ENCODE results near the gene ZNF71. TPM values are rescaled to one million over a fixed set of nuclear protein-coding genes. Genes with fewer than 3 reads are reported as not detected.

The ZNF71 gene
- total and polyA plus RNA-seq, 2 of the 8 experiments (the other 6 are each of a cell fraction or from before 2014, with no cell fraction given) = 8.2 to 12.4 TPM

- Histone ChIP-seq H2AK5ac (ENCODE audit: low read depth, low read length) (no peak overlapping the region), H3K9me3 (ENCODE audit: insufficient read depth in 2 of 2, low read depth in 1 of 2, low read length in 1 of 2) (peaks cover 48 to 84% of the 10 kb centered on the region in 2 experiments), H3K36me3 (ENCODE audit: control insufficient read depth in 2 of 4, insufficient read depth in 4 of 4, low read length in 3 of 4) (no peaks in the 10 kb centered on the region; a peak in 1 of 8 replicates), H3K79me1 (ENCODE audit: low read depth, low read length) (no peaks in the 10 kb centered on the region), H2AFZ (ENCODE audit: low read length) (no peak overlapping the region), H3K23ac (ENCODE audit: insufficient read length) (no peak overlapping the region), H3K27me3 (replicated peaks in 1 of 4; ENCODE audit: control insufficient read depth in 3 of 4, extremely low read depth in 1 of 4, insufficient read depth in 3 of 4, low read length in 3 of 4) (no peaks in the 10 kb centered on the region), H4K5ac (ENCODE audit: insufficient read length, low read depth, low read length) (no peak overlapping the region), H4K8ac (ENCODE audit: extremely low read depth, insufficient read depth, low read length) (no peak overlapping the region), H3K14ac (ENCODE audit: insufficient read length) (no peak overlapping the region), H3K4me3 (ENCODE audit: extremely low read depth in 1 of 4, insufficient read depth in 2 of 4, low read depth in 3 of 4, low read length in 4 of 4) (no peak overlapping the region), H3K56ac (replicated peaks; ENCODE audit: insufficient read length, low read depth, low read length) (no peak overlapping the region), H2BK20ac (ENCODE audit: low read length) (no peak overlapping the region), H4K91ac (replicated peaks; ENCODE audit: insufficient read length, low read length) (no peak overlapping the region), H2BK5ac (ENCODE audit: low read depth, low read length) (no peak overlapping the region), H3K23me2 (ENCODE audit: low read depth, low read length) (peaks cover 8% of the 10 kb centered on the region), H3K9ac (replicated peaks in 1 of 4; ENCODE audit: extremely low read depth in 1 of 4, low read depth in 3 of 4, low read length in 3 of 4) (no peak overlapping the region), H2BK12ac (ENCODE audit: low read depth, low read length) (no peak overlapping the region), H3K4me1 (replicated peaks in 1 of 4; ENCODE audit: control insufficient read depth in 3 of 4, insufficient read depth in 4 of 4, low read length in 3 of 4) (peaks cover 0 to 10% (median 0%) of the 10 kb centered on the region in 4 experiments; a peak in 1 of 7 replicates), H3K4ac (replicated peaks; ENCODE audit: insufficient read length, low read depth, low read length) (no peak overlapping the region), H3K4me2 (ENCODE audit: insufficient read depth in 1 of 2, low read depth in 2 of 2, low read length in 2 of 2) (no peak overlapping the region), H2BK120ac (replicated peaks; ENCODE audit: low read depth, low read length) (no peak overlapping the region), H3K27ac (ENCODE audit: low read depth, low read length) (no peak overlapping the region), H4K20me1 (replicated peaks in 1 of 2; ENCODE audit: control insufficient read depth in 1 of 2, insufficient read depth in 2 of 2, low read length in 2 of 2) (peaks cover 0 to 3% of the 10 kb centered on the region in 2 experiments), H3K79me2 (ENCODE audit: control insufficient read depth in 1 of 2, insufficient read depth in 2 of 2, low read length in 2 of 2) (no peaks in the 10 kb centered on the region), H2BK15ac (ENCODE audit: low read length) (no peak overlapping the region), H3K18ac (ENCODE audit: extremely low read depth, low read length) (no peak overlapping the region)
- ChIA-PET POLR2A (ENCODE audit: partially characterized antibody) (no interaction called here), CTCF (ENCODE audit: partially characterized antibody) (no interaction called here)
- DNase-seq (ENCODE audit: low read depth in 1 of 2, low spot score in 2 of 2) (no peak), FAIRE-seq (no peak)
- 60% methylated on average over 9 of the region's 9 CpGs; no CpG with 5 or more reads in 1 of the 2 experiments for WGBS, 2 experiments (ENCODE audit: extremely low coverage in 1 of 2, insufficient coverage in 1 of 2, insufficient read length in 1 of 2, insufficient replicate concordance in 2 of 2, low coverage in 1 of 2, low lambda C conversion rate in 2 of 2, missing lambda C conversion rate in 1 of 2)
- TF ChIP-seq FOSL1 (IDR thresholded peaks at IDR 0.05; ENCODE audit: insufficient read depth, low read depth, low read length) (no peak), CHD2 (IDR thresholded peaks at IDR 0.05; ENCODE audit: low read length) (no peak), BRCA1 (IDR thresholded peaks at IDR 0.05; ENCODE audit: low read depth, low read length) (no peak), SP2 (IDR thresholded peaks at IDR 0.05; ENCODE audit: low read length) (no peak), SUZ12 (IDR thresholded peaks at IDR 0.05; ENCODE audit: low read length) (no peak), SIX5 (IDR thresholded peaks at IDR 0.05; ENCODE audit: low read depth, low read length) (no peak), SP4 (IDR thresholded peaks at IDR 0.05; ENCODE audit: low read length) (no peak), CBX8 (IDR thresholded peaks at IDR 0.05; ENCODE audit: borderline replicate concordance, low read depth, low read length) (no peak), RXRA (IDR thresholded peaks at IDR 0.05; ENCODE audit: insufficient read depth, low read depth, low read length) (no peak), USF2 (IDR thresholded peaks at IDR 0.05; ENCODE audit: low read length) (no peak)
Measured at GRCh38 chr19:56668676-56669075, 73.6 kb downstream of the ZNF71 start.

All from H1 (cell line).